ENCODE results near the gene DCST1. TPM values are rescaled to one million over a fixed set of nuclear protein-coding genes. Genes with fewer than 3 reads are reported as not detected.
A peak's percentile ranks its signal among the peaks of the same experiment; 100 is the strongest.

DCST1 gene
- polyA plus RNA-seq, 2 of the 4 experiments (the other 2 are of a cell fraction), result 0.06 TPM; not detected in 1

- TF ChIP-seq EP300 (IDR thresholded peaks at IDR 0.05) (no peak), HES2 (IDR thresholded peaks at IDR 0.05) (no peak), CTCF (IDR thresholded peaks at IDR 0.05) (no peak), RNF2 (IDR thresholded peaks at IDR 0.05; ENCODE audit: borderline replicate concordance, low read depth) (no peak), ZSCAN20 (CRISPR knock-in tag; IDR thresholded peaks at IDR 0.05) (no peak), FOSL2 (IDR thresholded peaks at IDR 0.05) (no peak), FOSL2 (CRISPR knock-in tag; IDR thresholded peaks at IDR 0.05) (no peak), SREBF2 (IDR thresholded peaks at IDR 0.05) (no peak), RCOR1 (IDR thresholded peaks at IDR 0.05; ENCODE audit: low read depth, low read length) (no peak), CEBPB (IDR thresholded peaks at IDR 0.05) (no peak), HDAC2 (IDR thresholded peaks at IDR 0.05) (no peak), CHD2 (IDR thresholded peaks at IDR 0.05; ENCODE audit: low read length, partially characterized antibody) (no peak), ATOH8 (CRISPR knock-in tag; IDR thresholded peaks at IDR 0.05; ENCODE audit: low read depth) (no peak), MAX (IDR thresholded peaks at IDR 0.05) (no peak), NR3C1 (IDR thresholded peaks at IDR 0.05) (no peak), PBX3 (IDR thresholded peaks at IDR 0.05) (no peak), HOXB5 (CRISPR knock-in tag; IDR thresholded peaks at IDR 0.05) (no peak)
- Histone ChIP-seq H3K4me3 (no peak overlapping the region), H3K27ac (peak overlapping the region; percentile 96 to 99; a peak in 3 of 6 replicates), H3K4me2 (no peak overlapping the region), H3K4me1 (peaks cover 86% of the 10 kb centered on the region), H3K9me3 (no peaks in the 10 kb centered on the region)
- FAIRE-seq (no peak), DNase-seq (ENCODE audit: low read depth in 1 of 2, low spot score in 1 of 2) (no peak), ATAC-seq (no peak)
- ChIA-PET POLR2A (interaction anchor here (0.9 to 2.8 kb wide), 3 partner anchors 11 to 78 kb away, joined by 3 to 14 read pairs (median 5); partner anchors contain the start of gene PMVK), CTCF (interaction anchor here (1.6 kb wide), 1 partner anchor 108 kb away, joined by 5 read pairs; no protein-coding TSS in a partner anchor)
- 91% methylated on average over 20 of the region's 31 CpGs for WGBS (ENCODE audit: missing lambda C conversion rate)
Measured at GRCh38 chr1:155014709-155015508, 18.7 kb upstream of the DCST1 start.

GRCh38 chr1:155015527-155016230 is 17.9 kb upstream of the DCST1 start:
- no peak overlapping the region; the same call in 2 of the 3 replicates for H3K4me2 ChIP-seq
- no peak overlapping the region for H3K4me3 ChIP-seq
- no peak for ATAC-seq
- no peak for DNase-seq (ENCODE audit: low read depth in 1 of 2, low spot score in 1 of 2)
- H3K9me3 ChIP-seq, result no peaks in the 10 kb centered on the region
- CTCF ChIA-PET, result interaction anchor here (1.6 to 2.2 kb wide), 3 partner anchors 76 to 152 kb away, joined by 4 to 8 read pairs (median 5); no protein-coding TSS in a partner anchor
- no peak for FAIRE-seq
- peak overlapping the region; percentile 96 to 99; a peak in 5 of 6 replicates for H3K27ac ChIP-seq
- POLR2A ChIA-PET, result interaction anchor here (0.6 to 2.8 kb wide), 5 partner anchors 9 to 79 kb away, joined by 3 to 23 read pairs (median 5); partner anchors contain the start of genes CKS1B and PMVK
- WGBS (ENCODE audit: missing lambda C conversion rate), result 86% methylated on average over 8 of the region's 16 CpGs
- H3K4me1 ChIP-seq, result peaks cover 79% of the 10 kb centered on the region
- TF ChIP-seq ELK1 (IDR thresholded peaks at IDR 0.05; ENCODE audit: low read depth, low read length) (no peak), HMGXB4 (CRISPR knock-in tag; IDR thresholded peaks at IDR 0.05; ENCODE audit: borderline replicate concordance) (no peak), CHD2 (IDR thresholded peaks at IDR 0.05; ENCODE audit: low read length, partially characterized antibody) (no peak), POLR2A (IDR thresholded peaks at IDR 0.05; ENCODE audit: low read length) (no peak), TFCP2L1 (CRISPR knock-in tag; IDR thresholded peaks at IDR 0.05) (no peak), EHMT2 (IDR thresholded peaks at IDR 0.05; ENCODE audit: low read depth) (no peak), FOXS1 (CRISPR knock-in tag; IDR thresholded peaks at IDR 0.05) (no peak), POLR2AphosphoS2 (conservative IDR thresholded peaks at IDR 0.05; ENCODE audit: low read length) (no peak), HEYL (CRISPR knock-in tag; IDR thresholded peaks at IDR 0.05) (no peak), JUN (IDR thresholded peaks at IDR 0.05) (no peak), ATOH8 (CRISPR knock-in tag; IDR thresholded peaks at IDR 0.05; ENCODE audit: low read depth) (no peak), MAX (IDR thresholded peaks at IDR 0.05) (no peak), ZFP36 (IDR thresholded peaks at IDR 0.05; ENCODE audit: borderline replicate concordance, partially characterized antibody) (no peak), HOXB5 (CRISPR knock-in tag; IDR thresholded peaks at IDR 0.05) (no peak)

All from A549 (cell line).